Hepatocyte (in vitro differentiated cells): ENCODE measurements around the gene KIF2A. TPM values are rescaled to one million over a fixed set of nuclear protein-coding genes. Genes with fewer than 3 reads are reported as not detected.
A peak's percentile ranks its signal among the peaks of the same experiment; 100 is the strongest.

Source experiments
- DNase-seq: peaks from one replicate; pipeline ENCODE4 v3.0.0-alpha.2; 2016; ENCODE audit warnings: low spot score
- H2AFZ ChIP-seq: fragments of 200-600 bp; sonication (generic); 2 replicates; pipeline ENCODE4 v1.6.0; 2016; ENCODE audit warnings: antibody characterized with exemption, mild to moderate bottlenecking
- H3K27ac ChIP-seq: fragments of 200-600 bp; sonication (generic); 2 replicates; pipeline ENCODE4 v1.5.1; 2016; ENCODE audit warnings: mild to moderate bottlenecking
- H3K27me3 ChIP-seq: fragments of 200-600 bp; sonication (generic); 2 replicates; pipeline ENCODE4 v1.6.1; 2016
- H3K36me3 ChIP-seq: fragments of 200-600 bp; sonication (generic); replicated peaks from 2 replicates; pipeline ENCODE4 v1.5.1; 2016; ENCODE audit warnings: low read depth; ENCODE audit not compliant: insufficient read depth
- H3K4me1 ChIP-seq: fragments of 200-600 bp; sonication (generic); 2 replicates; pipeline ENCODE4 v1.5.1; 2016; ENCODE audit warnings: mild to moderate bottlenecking, moderate library complexity; ENCODE audit not compliant: insufficient read depth
- H3K4me2 ChIP-seq: fragments of 200-600 bp; sonication (generic); 2 replicates; pipeline ENCODE4 v1.6.0; 2016
- H3K4me3 ChIP-seq: fragments of 200-600 bp; sonication (generic); 2 replicates; pipeline ENCODE4 v1.5.1; 2016; ENCODE audit warnings: mild to moderate bottlenecking
- H3K79me2 ChIP-seq: fragments of 200-600 bp; sonication (generic); 2 replicates; pipeline ENCODE4 v1.6.0; 2017; ENCODE audit warnings: mild to moderate bottlenecking
- H3K9me2 ChIP-seq: fragments of 200-600 bp; sonication (generic); replicated peaks from 2 replicates; pipeline ENCODE4 v1.6.0; 2017; ENCODE audit warnings: mild to moderate bottlenecking; ENCODE audit not compliant: insufficient read depth
- H3K9me3 ChIP-seq: fragments of 200-600 bp; sonication (generic); 2 replicates; pipeline ENCODE4 v1.5.1; 2016; ENCODE audit warnings: low read depth, mild to moderate bottlenecking
- H4K20me1 ChIP-seq: fragments of 200-600 bp; sonication (generic); 2 replicates; pipeline ENCODE4 v1.6.0; 2016; ENCODE audit warnings: mild to moderate bottlenecking; ENCODE audit not compliant: insufficient read depth, poor library complexity, severe bottlenecking
- EZH2 ChIP-seq: fragments of 200-600 bp; sonication (generic); IDR thresholded peaks from 2 replicates; pipeline ENCODE4 v1.6.1; 2016; ENCODE audit warnings: antibody characterized with exemption, mild to moderate bottlenecking, borderline replicate concordance
- EZH2phosphoT487 ChIP-seq: fragments of 200-600 bp; sonication (generic); IDR thresholded peaks from one replicate; pipeline ENCODE4 v1.6.1; 2018; ENCODE audit warnings: antibody characterized with exemption, mild to moderate bottlenecking, low read depth, moderate library complexity; ENCODE audit not compliant: unreplicated experiment, severe bottlenecking
- WGBS: methylation state at CpG from one replicate; pipeline ENCODE4 v1.1.6; 2016; ENCODE audit warnings: low lambda C conversion rate; ENCODE audit errors: missing lambda C conversion rate; 5-methylcytosine and 5-hydroxymethylcytosine counted together
- polyA plus RNA-seq: library from polyadenylated mRNA; unstranded; fragments of >200 nt; fragmentation: Nextera tagmentation; extraction: Ambion mirVana; gene quantifications from 2 replicates; pipeline ENCODE4 v1.2.1, GENCODE V29; 2016
- total RNA-seq: library from RNA; depleted of rRNA; stranded (reverse); fragments of >200 nt; gene quantifications from 2 replicates; pipeline ENCODE4 v1.2.3, GENCODE V29; 2014
- TF ChIP-seq, protein P1 (sequence below): fragments of 200-600 bp; sonication (generic); IDR thresholded peaks from 2 replicates; pipeline ENCODE4 v1.5.1; 2016; ENCODE audit warnings: antibody characterized with exemption, mild to moderate bottlenecking; ENCODE audit not compliant: poor library complexity

Gene KIF2A
- total and polyA plus RNA-seq, 2 experiments from 2014 or later = 28.3 to 46.9 TPM

DNA sequence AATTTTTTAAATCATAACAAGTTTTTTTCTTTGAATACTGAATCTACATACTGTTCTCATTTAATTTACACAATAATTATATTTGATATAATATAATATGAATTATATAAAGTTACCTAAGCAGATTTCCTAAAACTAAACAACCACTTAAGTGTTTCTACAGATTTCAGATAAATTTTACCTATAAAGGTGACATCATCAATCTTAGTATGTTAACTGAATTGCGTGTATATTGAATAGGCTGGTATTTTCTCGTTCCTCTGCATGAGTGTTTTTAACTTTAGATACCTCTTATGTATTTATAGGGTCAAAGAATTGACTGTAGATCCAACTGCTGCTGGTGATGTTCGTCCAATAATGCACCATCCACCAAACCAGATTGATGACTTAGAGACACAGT is 67.4 kb downstream of the KIF2A start:
- Histone ChIP-seq H3K4me1 (no peaks in the 10 kb centered on the region), H3K27ac (no peak overlapping the region), H2AFZ (no peak overlapping the region), H3K9me2 (no peaks in the 10 kb centered on the region), H4K20me1 (no peaks in the 10 kb centered on the region), H3K9me3 (no peaks in the 10 kb centered on the region), H3K4me3 (no peak overlapping the region), H3K27me3 (no peaks in the 10 kb centered on the region), H3K4me2 (no peak overlapping the region), H3K36me3 (no peaks in the 10 kb centered on the region), H3K79me2 (no peaks in the 10 kb centered on the region)
- TF ChIP-seq EZH2phosphoT487 (no peak), EZH2 (no peak)
- TF ChIP-seq, protein P1, sequence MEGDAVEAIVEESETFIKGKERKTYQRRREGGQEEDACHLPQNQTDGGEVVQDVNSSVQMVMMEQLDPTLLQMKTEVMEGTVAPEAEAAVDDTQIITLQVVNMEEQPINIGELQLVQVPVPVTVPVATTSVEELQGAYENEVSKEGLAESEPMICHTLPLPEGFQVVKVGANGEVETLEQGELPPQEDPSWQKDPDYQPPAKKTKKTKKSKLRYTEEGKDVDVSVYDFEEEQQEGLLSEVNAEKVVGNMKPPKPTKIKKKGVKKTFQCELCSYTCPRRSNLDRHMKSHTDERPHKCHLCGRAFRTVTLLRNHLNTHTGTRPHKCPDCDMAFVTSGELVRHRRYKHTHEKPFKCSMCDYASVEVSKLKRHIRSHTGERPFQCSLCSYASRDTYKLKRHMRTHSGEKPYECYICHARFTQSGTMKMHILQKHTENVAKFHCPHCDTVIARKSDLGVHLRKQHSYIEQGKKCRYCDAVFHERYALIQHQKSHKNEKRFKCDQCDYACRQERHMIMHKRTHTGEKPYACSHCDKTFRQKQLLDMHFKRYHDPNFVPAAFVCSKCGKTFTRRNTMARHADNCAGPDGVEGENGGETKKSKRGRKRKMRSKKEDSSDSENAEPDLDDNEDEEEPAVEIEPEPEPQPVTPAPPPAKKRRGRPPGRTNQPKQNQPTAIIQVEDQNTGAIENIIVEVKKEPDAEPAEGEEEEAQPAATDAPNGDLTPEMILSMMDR = no peak
- no peak for DNase-seq
- WGBS = 100% methylated on average over 3 of the region's 3 CpGs

GRCh38 chr5:62374090-62374489 is 68.1 kb downstream of the KIF2A start:
- no peaks in the 10 kb centered on the region for H3K9me2 ChIP-seq
- no peaks in the 10 kb centered on the region for H3K79me2 ChIP-seq
- H3K27ac ChIP-seq = no peak overlapping the region
- no peak overlapping the region for H3K4me3 ChIP-seq
- TF ChIP-seq EZH2 (no peak), EZH2phosphoT487 (no peak)
- TF ChIP-seq, protein P1 = no peak
- no peak for DNase-seq
- no peak overlapping the region for H3K4me2 ChIP-seq
- H2AFZ ChIP-seq = no peak overlapping the region
- H3K27me3 ChIP-seq = no peaks in the 10 kb centered on the region
- H3K9me3 ChIP-seq = no peaks in the 10 kb centered on the region
- H3K36me3 ChIP-seq = no peaks in the 10 kb centered on the region
- WGBS = 100% methylated on average over 1 of the region's 1 CpG
- H3K4me1 ChIP-seq = no peaks in the 10 kb centered on the region
- H4K20me1 ChIP-seq = no peaks in the 10 kb centered on the region

DNA sequence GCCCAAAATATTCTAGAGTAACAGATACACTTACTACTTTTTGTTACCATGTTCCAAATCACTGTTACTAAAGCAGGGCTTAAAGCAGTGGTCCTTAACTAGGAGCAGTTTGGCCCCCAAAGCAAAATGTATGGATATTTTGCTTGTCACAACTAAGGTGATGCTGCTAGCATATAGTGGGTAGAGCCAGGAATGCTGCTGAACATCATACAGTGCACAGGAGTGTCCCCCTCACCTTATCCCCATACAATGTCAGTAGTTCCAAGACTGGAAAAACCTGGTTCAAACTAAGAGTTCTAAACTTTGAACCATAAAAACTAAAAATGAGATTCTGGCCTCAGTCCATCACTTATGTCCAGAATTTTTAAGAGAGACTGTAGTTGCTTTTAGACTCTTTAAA is 69.6 kb downstream of the KIF2A start:
- TF ChIP-seq EZH2 = no peak
- TF ChIP-seq EZH2phosphoT487 = no peak
- TF ChIP-seq, protein P1 = no peak
- H3K27me3 ChIP-seq = no peaks in the 10 kb centered on the region
- DNase-seq = no peak
- H3K9me3 ChIP-seq = no peaks in the 10 kb centered on the region
- no peak overlapping the region for H3K4me3 ChIP-seq
- no peaks in the 10 kb centered on the region for H4K20me1 ChIP-seq
- H3K4me1 ChIP-seq = no peaks in the 10 kb centered on the region
- H3K4me2 ChIP-seq = no peak overlapping the region
- peak overlapping the region; percentile 24 for H3K27ac ChIP-seq
- H3K9me2 ChIP-seq = no peaks in the 10 kb centered on the region
- no peaks in the 10 kb centered on the region for H3K36me3 ChIP-seq
- H3K79me2 ChIP-seq = no peaks in the 10 kb centered on the region
- H2AFZ ChIP-seq = no peak overlapping the region

- Histone ChIP-seq H3K27ac (peak overlapping the region; percentile 24), H3K9me2 (no peaks in the 10 kb centered on the region), H3K79me2 (no peaks in the 10 kb centered on the region), H3K4me3 (no peak overlapping the region), H3K9me3 (no peaks in the 10 kb centered on the region), H3K4me1 (no peaks in the 10 kb centered on the region), H3K36me3 (no peaks in the 10 kb centered on the region), H4K20me1 (no peaks in the 10 kb centered on the region), H3K27me3 (no peaks in the 10 kb centered on the region), H3K4me2 (no peak overlapping the region), H2AFZ (no peak overlapping the region)
- WGBS = 77% methylated on average over 3 of the region's 3 CpGs
- TF ChIP-seq EZH2 = no peak
- peak; percentile 19 for DNase-seq
These were observed 70.1 kb downstream of the KIF2A start for GRCh38 chr5:62376064-62376463.
